Mononuclear cell (primary cell): ENCODE measurements around the gene GH1. TPM values are rescaled to one million over a fixed set of nuclear protein-coding genes. Genes with fewer than 3 reads are reported as not detected.
"Not testable (repeated sequence)": the region's sequence is repeated elsewhere in the genome, so short reads cannot be mapped to it uniquely, and the experiment has no call there.

Experiments used
- H3K27me3 ChIP-seq: 2 replicates; pipeline ENCODE4 v1.6.0; 2011; ENCODE audit warnings: low read length, control low read depth; ENCODE audit not compliant: insufficient read depth
- H3K4me1 ChIP-seq: 2 replicates; pipeline ENCODE4 v1.5.1; 2011; ENCODE audit warnings: mild to moderate bottlenecking, low read length, control low read depth; ENCODE audit not compliant: insufficient read depth
- H3K4me3 ChIP-seq: 2 replicates; pipeline ENCODE4 v1.5.1; 2011; ENCODE audit warnings: mild to moderate bottlenecking, low read length, moderate library complexity
- H3K9me3 ChIP-seq: 2 replicates; pipeline ENCODE4 v1.5.1; 2011; ENCODE audit warnings: low read depth, mild to moderate bottlenecking, control low read depth, low read length
- total RNA-seq: library from RNA; depleted of rRNA; stranded (reverse); fragments of >200 nt; gene quantifications from one replicate; pipeline ENCODE4 v1.2.3, GENCODE V29; 2012

GH1 gene
- total RNA-seq, 1 donor = not detected

DNA sequence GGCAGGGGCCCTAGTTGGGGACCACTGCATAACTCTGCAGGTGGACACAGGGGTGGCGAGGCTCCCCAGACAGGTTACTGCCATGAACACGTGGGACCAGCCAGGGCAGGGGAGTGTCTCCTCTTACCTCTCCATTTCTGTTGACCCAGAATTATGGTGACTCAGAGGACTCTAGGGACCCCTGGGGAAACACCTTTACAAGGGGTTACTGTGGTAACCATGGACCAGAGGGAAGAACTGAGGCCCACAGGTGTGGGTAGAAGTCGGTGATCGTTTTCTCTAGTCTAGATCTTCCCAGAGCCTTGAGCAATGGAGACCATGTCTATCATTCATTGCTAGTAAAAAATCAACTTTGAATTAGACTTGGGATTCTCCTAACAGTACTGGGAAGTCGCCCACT, 2.1 kb upstream of the GH1 start:
- not testable (repeated sequence) for H3K9me3 ChIP-seq, H3K4me3 ChIP-seq, H3K27me3 ChIP-seq
- peaks cover 36% of the 10 kb centered on the region for H3K4me1 ChIP-seq

DNA sequence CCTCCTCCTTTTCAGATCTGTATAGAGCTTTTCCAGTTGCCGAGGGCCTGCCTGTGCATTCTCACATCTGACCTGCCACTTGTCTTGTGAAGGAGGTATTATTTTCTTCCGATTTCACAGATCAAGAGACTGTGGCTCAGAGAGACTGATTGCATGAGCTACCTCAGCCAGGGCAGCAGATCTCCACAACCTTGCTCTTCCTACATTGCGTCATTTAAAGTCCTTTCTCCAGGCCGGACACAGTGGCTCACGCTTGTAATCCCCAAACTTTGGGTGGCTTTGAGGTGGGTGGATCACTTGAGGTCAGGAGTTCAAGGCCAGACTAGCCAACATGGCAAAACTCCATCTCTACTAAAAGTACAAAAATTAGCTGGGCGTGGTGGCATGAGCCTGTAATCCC, 1.4 kb upstream of the GH1 start:
- not testable (repeated sequence) for H3K9me3 ChIP-seq, H3K27me3 ChIP-seq, H3K4me3 ChIP-seq
- peaks cover 38% of the 10 kb centered on the region for H3K4me1 ChIP-seq

DNA sequence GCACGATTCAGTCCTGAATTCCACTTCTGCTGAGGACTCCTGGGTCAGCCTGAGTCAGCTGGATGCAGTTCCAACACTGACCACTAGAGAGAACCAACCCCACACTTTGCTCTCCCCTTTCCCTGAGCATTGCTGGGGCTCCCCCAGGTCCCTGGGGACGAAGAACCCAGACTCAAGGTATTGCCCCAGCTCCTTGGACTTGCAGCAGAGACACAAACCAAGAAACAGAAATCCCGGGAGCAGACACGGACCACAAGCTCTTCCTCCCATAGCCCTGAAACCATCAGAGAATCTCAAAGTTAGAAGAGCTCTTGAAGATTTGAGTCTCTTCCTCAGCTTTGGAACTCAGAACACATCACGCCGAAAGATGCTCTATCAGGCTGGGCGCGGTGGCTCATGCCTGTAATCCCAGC, 678 bp upstream of the GH1 start:
- Histone ChIP-seq H3K9me3 (no peaks in the 10 kb centered on the region), H3K4me3 (no peak overlapping the region), H3K27me3 (no peaks in the 10 kb centered on the region), H3K4me1 (peaks cover 31% of the 10 kb centered on the region)

DNA sequence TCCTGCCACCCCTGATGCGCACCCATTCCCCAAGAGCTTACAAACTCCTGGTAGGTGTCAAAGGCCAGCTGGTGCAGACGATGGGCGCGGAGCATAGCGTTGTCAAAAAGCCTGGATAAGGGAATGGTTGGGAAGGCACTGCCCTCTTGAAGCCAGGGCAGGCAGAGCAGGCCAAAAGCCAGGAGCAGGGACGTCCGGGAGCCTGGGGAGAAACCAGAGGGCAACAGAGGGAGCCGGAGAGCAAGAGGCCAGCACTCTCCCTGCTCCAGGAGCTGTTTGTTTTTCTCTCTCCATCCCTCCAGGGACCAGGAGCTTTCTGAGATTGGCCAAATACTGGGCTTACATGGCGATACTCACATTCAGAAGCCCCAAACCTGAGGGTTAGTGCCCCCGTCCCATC, 334 bp downstream of the GH1 start:
- peaks cover 22% of the 10 kb centered on the region for H3K4me1 ChIP-seq
- no peaks in the 10 kb centered on the region for H3K9me3 ChIP-seq

DNA sequence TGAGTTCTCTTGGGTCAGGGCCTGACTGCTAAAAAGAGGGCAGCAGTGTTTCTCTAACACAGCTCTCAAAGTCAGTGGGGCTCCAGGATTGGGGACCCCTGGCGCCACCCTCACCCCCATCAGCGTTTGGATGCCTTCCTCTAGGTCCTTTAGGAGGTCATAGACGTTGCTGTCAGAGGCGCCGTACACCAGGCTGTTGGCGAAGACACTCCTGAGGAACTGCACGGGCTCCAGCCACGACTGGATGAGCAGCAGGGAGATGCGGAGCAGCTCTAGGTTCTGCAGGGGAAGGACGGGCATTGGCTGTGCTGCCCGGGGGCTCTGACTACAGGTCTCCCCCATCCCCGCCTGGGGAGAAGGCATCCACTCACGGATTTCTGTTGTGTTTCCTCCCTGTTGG, 993 bp downstream of the GH1 start:
- peaks cover 22% of the 10 kb centered on the region for H3K4me1 ChIP-seq
- no peaks in the 10 kb centered on the region for H3K9me3 ChIP-seq
- H3K4me3 ChIP-seq = no peak overlapping the region
- no peaks in the 10 kb centered on the region for H3K27me3 ChIP-seq

More for the DNA sequence above, 334 bp downstream of the GH1 start:
- Histone ChIP-seq H3K4me3 (no peak overlapping the region), H3K27me3 (no peaks in the 10 kb centered on the region)

DNA sequence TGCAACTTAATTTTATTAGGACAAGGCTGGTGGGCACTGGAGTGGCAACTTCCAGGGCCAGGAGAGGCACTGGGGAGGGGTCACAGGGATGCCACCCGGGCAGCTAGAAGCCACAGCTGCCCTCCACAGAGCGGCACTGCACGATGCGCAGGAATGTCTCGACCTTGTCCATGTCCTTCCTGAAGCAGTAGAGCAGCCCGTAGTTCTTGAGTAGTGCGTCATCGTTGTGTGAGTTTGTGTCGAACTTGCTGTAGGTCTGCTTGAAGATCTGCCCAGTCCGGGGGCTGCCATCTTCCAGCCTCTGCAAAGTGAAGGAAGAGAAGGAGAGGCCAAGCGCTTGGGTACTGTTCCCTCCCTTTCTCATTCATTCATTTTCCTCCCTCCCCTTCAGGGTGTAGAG, 1.4 kb downstream of the GH1 start:
- not testable (repeated sequence) for H3K4me3 ChIP-seq
- peaks cover 21% of the 10 kb centered on the region for H3K4me1 ChIP-seq

DNA sequence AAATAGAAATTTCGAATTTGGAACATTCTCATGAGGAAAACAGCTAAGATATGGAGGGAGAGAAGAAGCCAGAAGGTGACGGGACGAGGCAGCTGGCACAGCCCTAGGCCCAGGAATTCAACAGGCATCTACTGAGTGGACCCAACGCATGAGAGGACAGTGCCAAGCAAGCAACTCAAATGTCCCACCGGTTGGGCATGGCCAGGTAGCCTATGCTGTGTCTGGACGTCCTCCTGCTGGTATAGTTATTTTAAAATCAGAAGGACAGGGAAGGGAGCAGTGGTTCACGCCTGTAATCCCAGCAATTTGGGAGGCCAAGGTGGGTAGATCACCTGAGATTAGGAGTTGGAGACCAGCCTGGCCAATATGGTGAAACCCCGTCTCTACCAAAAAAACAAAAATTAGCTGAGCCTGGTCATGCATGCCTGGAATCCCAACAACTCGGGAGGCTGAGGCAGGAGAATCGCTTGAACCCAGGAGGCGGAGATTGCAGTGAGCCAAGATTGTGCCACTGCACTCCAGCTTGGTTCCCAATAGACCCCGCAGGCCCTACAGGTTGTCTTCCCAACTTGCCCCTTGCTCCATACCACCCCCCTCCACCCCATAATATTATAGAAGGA, 2.0 kb downstream of the GH1 start:
- no peaks in the 10 kb centered on the region for H3K27me3 ChIP-seq
- H3K9me3 ChIP-seq = no peaks in the 10 kb centered on the region
- H3K4me3 ChIP-seq = no peak overlapping the region
- H3K4me1 ChIP-seq = peaks cover 19% of the 10 kb centered on the region

More for the DNA sequence above, 1.4 kb downstream of the GH1 start:
- H3K9me3 ChIP-seq, H3K27me3 ChIP-seq: not testable (repeated sequence)

DNA sequence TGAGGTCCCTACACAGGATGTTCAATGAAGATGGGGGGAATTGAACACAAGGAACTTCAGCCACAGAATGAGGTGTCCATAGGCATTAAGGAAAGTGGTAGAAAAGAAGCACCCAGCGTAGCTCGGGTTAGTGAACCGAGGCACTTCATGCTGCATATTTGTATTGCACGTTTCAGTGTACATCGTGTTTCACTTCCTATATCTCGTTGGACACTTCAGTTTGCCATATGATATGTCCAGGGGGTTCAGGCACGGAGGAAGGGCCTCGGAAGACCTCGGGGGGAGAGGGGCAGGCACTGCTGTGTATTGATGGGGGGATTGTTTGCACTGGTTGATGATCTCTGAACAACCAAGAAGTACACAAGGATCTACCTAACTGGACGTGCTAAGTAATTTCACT, 2.9 kb downstream of the GH1 start:
- H3K27me3 ChIP-seq, H3K4me3 ChIP-seq, H3K9me3 ChIP-seq: not testable (repeated sequence)
- peaks cover 19% of the 10 kb centered on the region for H3K4me1 ChIP-seq

DNA sequence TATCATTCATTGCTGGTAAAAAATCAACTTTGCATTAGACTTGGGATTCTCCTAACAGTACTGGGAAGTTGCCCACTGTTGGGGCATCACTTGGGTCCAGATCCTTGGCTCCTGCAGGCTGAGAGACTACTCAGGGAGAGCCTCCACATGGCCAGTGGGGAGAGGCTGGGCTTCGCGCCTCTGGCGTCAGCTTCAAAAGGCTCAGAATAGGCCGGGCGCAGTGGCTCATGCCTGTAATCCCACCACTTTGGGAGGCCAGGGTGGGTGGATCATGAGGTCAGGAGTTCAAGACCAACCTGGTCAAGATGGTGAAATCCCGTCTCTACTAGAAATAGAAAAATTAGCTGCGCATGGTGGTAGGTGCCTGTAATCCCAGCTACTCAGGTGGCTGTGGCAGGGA, 4.2 kb downstream of the GH1 start:
- no peaks in the 10 kb centered on the region for H3K27me3 ChIP-seq
- H3K4me3 ChIP-seq = no peak overlapping the region
- H3K4me1 ChIP-seq = peaks cover 12% of the 10 kb centered on the region
- H3K9me3 ChIP-seq = no peaks in the 10 kb centered on the region

DNA sequence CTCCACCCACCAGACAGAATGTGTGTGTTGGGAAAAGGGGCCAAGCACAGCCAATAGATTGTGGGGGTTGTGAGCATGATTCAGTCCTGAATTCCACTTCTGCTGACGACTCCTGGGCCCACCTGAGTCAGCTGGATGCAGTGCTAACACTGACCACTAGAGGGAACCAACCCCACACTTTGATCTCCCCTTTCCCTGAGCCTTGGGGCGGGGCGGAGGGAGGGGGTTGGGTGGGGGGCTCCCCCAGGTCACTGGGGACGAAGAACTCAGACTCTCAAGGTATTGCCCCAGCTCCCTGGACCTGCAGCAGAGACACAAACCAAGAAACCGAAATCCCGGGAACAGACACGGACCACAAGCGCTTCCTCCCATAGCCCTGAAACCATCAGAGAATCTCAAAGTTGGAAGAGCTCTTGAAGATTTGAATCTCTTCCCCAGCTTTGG, 7.0 kb downstream of the GH1 start:
- no peaks in the 10 kb centered on the region for H3K27me3 ChIP-seq
- no peak overlapping the region for H3K4me3 ChIP-seq
- peaks cover 6% of the 10 kb centered on the region for H3K4me1 ChIP-seq
- no peaks in the 10 kb centered on the region for H3K9me3 ChIP-seq

DNA sequence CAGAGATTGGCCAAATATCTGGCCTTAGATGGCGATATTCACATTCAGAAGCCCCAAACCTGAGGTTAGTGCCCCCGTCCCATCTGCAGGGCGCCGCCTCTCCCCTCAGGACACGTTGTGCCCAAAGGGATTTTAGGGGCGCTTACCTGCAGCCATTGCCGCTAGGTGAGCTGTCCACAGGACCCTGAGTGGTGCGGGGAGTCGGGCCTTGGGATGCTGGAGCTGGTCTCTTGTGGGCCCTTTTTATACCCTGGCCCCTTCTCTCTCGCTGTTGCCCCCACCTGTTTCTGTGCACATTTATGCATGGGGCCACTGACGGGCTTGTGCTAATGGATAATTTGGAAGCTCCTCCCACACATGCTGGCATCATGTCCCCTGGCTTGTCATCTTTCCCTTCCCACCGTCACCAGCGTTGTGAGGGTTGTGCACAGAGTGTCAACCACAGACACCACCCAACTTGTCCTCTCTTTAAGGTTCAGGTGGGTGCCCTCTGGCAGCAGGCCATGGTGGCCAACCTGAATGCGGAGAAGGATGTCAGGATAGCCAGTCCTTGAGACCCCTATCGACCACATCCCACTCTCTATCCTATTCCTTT, 7.5 kb downstream of the GH1 start, which contains the start of gene CSHL1:
Gene CSHL1 (minus strand): TSS at position 218 of the 595 bp plus-strand sequence. CDS start 62 bp downstream, at position 156.
- Histone ChIP-seq H3K27me3 (no peaks in the 10 kb centered on the region), H3K4me3 (no peak within 1 kb of the TSS), H3K9me3 (no peaks in the 10 kb centered on the region), H3K4me1 (peaks cover 6% of the 10 kb centered on the region)

DNA sequence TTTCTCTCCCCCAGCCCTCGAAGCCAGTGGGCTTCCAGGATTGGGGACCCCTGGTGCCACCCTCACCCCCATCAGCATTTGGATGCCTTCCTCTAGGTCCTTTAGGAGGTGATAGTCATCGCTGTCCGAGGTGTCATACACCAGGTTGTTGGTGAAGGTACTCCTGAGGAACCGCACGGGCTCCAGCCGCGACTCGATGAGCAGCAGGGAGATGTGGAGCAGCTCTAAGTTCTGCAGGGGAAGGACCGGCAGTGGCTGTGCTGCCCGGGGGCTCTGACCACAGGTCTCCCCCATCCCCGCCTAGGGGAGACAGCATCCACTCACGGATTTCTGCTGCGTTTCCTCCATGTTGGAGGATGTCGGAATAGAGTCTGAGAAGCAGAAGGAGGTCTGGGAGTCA, 8.5 kb downstream of the GH1 start:
- no peak overlapping the region for H3K4me3 ChIP-seq
- no peaks in the 10 kb centered on the region for H3K27me3 ChIP-seq
- H3K9me3 ChIP-seq = no peaks in the 10 kb centered on the region
- no peaks in the 10 kb centered on the region for H3K4me1 ChIP-seq

DNA sequence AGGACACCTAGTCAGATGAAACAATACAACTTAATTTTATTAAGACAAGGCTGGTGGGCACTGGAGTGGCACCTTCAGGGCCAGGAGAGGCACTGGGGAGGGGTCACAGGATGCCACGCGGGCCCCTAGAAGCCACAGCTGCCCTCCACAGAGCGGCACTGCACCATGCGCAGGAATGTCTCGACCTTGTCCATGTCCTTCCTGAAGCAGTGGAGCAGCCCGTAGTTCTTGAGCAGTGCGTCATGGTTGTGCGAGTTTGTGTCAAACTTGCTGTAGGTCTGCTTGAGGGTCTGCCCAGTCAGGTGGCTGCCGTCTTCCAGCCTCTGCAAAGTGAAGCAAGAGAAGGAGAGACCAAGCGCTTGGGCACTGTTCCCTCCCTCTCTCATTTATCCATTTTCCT, 9.1 kb downstream of the GH1 start:
- H3K27me3 ChIP-seq, H3K9me3 ChIP-seq, H3K4me1 ChIP-seq, H3K4me3 ChIP-seq: not testable (repeated sequence)

DNA sequence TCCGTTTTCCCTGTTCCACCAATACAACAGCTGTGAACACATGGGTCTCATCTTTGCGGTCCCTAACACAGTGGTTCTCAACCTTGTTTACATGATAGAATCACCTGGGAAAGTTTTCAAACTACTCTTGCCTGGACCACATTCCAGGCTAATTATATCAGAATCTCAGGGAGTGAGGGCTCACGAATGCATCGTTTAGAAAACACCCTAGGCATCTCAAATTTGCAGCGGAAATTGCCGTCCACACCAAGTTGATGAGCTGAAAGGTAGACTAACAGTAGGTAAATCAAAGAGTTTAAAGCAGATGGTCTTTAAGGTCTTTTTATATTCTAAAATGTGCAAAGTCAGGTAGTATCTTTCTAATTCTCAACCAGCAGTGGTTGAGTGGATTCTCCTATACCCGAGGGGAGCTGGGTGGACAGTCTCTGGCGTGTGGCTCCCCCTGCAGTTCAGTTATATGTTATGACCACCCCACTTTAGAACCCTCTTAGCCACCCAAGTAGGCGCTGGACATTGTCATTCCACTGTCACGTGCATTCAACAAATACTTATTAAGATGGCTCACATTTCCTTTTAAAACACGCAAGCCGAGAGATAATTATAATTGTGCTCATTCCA, 11.4 kb downstream of the GH1 start:
- H3K4me3 ChIP-seq, H3K9me3 ChIP-seq, H3K4me1 ChIP-seq, H3K27me3 ChIP-seq: not testable (repeated sequence)

DNA sequence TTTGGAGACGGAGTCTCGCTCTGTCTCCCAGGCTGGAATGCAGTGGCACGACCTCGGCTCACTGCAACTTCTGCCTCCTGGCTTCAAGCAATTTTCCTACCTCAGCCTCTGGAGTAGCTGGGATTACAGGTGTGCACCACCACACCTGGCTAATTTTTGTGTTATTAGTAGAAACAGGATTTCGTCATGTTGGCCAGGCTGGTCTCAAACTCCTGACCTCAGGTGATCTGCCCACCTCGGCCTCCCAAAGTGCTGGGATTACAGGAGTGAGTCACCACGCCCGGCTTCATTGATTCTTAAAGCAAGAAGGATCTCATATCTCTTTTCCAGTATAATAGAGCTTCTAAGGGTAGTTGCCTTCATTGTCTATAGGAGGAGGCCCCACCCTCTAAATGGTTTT, 13.8 kb downstream of the GH1 start:
- not testable (repeated sequence) for H3K27me3 ChIP-seq, H3K9me3 ChIP-seq

DNA sequence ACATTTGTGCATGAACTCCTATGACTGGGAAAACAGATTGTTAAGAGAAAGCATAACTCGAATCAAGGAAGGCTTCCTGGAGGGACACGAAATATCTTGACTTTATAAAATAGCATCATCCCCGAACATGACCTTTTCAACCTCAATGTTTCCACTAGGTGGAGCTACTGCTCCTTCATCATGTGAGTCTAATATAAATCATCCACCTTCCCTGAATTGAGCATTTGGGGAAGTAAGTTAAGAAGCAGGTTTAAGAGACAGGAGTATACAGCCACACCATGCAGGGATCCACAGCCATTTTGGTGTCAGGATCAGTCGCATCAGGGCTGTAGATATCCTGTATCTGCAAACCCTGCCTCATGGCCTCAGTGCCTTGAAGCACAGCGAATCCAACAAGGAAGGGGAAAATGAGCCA, 14.8 kb downstream of the GH1 start:
- not testable (repeated sequence) for H3K4me1 ChIP-seq, H3K27me3 ChIP-seq, H3K9me3 ChIP-seq, H3K4me3 ChIP-seq

More for the DNA sequence above, 13.8 kb downstream of the GH1 start:
- not testable (repeated sequence) for H3K4me3 ChIP-seq, H3K4me1 ChIP-seq
